Measurements from ENCODE around the gene NADK2. TPM values are rescaled to one million over a fixed set of nuclear protein-coding genes. Genes with fewer than 3 reads are reported as not detected.

NADK2 gene
- total RNA-seq, 1 experiment from 2014 or later = 21.2 TPM

DNA sequence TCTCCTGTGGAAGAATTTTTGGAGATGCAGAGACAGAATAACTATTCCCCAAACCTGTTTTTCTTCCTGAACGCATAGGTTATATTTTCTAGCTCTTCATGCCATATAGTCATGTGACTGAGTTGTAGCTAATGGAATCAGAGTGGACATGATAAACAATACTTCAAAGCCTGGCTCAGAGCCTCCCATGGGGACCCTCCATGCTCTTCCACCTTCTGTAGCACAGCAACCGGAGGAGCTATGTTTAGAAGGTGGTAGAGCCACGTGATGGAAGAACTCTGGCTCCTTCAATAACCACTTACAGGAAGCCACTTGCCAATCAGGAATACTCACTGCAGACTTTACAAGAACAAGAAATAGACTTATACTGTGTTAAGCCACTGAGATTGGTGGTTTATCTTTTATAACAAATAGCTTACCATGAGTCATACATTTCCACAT lies 39.2 kb downstream of the NADK2 start:
- H3K9me2 ChIP-seq (ENCODE audit: insufficient read depth) = no peaks in the 10 kb centered on the region
- DNase-seq (ENCODE audit: low read depth, low spot score) (no peak), ATAC-seq (no peak)
- no peak overlapping the region for H3K27ac ChIP-seq (ENCODE audit: low read depth, low read length)
- no peaks in the 10 kb centered on the region for H3K4me1 ChIP-seq (ENCODE audit: control insufficient read depth in 1 of 2, insufficient read depth in 2 of 2, low read length in 2 of 2)
- intact Hi-C loops (cut with micrococcal nuclease) = no loop called here
- no peaks in the 10 kb centered on the region for H3K27me3 ChIP-seq (ENCODE audit: insufficient read depth, low read length)
- CTCF ChIA-PET = no interaction called here
- BruUV-seq (replicated peaks) = no TSS peak
- no peak for TF ChIP-seq EZH2 (IDR thresholded peaks at IDR 0.05)
- no peak for TF ChIP-seq SIN3A (IDR thresholded peaks at IDR 0.05; ENCODE audit: low read depth)
- TF ChIP-seq ZFX (IDR thresholded peaks at IDR 0.05) = no peak
- no peak overlapping the region for H3K9ac ChIP-seq (ENCODE audit: low read length)
- no peaks in the 10 kb centered on the region for H3K79me2 ChIP-seq (ENCODE audit: insufficient read depth, low read length)
- no peak overlapping the region for H3K4me3 ChIP-seq (replicated peaks in 1 of 2; ENCODE audit: low read depth in 1 of 2, low read length in 2 of 2)
- H3K4me2 ChIP-seq (ENCODE audit: low read length) = no peak overlapping the region
- RAD21 ChIA-PET (ENCODE audit: low non-redundant PET in 1 of 2, low total read pairs in 2 of 2, uncharacterized antibody in 2 of 2, unreplicated experiment in 2 of 2) = no interaction called here
- POLR2A ChIA-PET = no interaction called here
- no peak overlapping the region for H2AFZ ChIP-seq (ENCODE audit: low read depth, low read length, poor library complexity, severe bottlenecking)
- H3K36me3 ChIP-seq (ENCODE audit: control insufficient read depth in 1 of 2, insufficient read depth in 2 of 2, low read length in 2 of 2) = peaks cover 6 to 7% of the 10 kb centered on the region in 2 experiments; a peak in 2 of 4 replicates
- no peaks in the 10 kb centered on the region for H4K20me1 ChIP-seq (ENCODE audit: insufficient read depth)
- no peaks in the 10 kb centered on the region for H3K9me3 ChIP-seq (ENCODE audit: control insufficient read depth in 1 of 2, insufficient read depth in 1 of 2, low read depth in 1 of 2, low read length in 2 of 2)

DNA sequence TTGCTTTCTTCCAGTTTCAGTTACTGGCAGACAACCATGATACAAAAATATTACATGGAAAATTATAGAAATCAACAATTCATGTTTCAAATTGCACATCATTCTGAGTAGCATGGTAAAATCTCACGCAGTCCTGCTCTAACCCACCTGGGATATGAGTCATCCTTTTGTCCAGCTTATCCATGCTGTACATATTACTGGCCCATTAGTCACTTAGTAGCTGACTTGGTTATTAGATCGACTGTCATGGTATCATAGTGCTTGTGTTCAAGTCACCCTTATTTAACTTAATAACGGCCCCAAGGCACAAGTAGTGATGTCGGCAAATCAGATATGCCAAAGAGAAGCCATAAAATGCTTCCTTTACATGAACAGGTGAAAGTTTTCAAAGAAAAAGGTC lies 41.2 kb downstream of the NADK2 start:
- no peak overlapping the region for H3K4me3 ChIP-seq (replicated peaks in 1 of 2; ENCODE audit: low read depth in 1 of 2, low read length in 2 of 2)
- H3K79me2 ChIP-seq (ENCODE audit: insufficient read depth, low read length) = no peaks in the 10 kb centered on the region
- DNase-seq (ENCODE audit: low read depth, low spot score) (no peak), ATAC-seq (no peak)
- CTCF ChIA-PET = no interaction called here
- TF ChIP-seq POLR2AphosphoS5 (IDR thresholded peaks at IDR 0.05; ENCODE audit: low read depth, low read length) = no peak
- no peak for TF ChIP-seq TCF7L2 (IDR thresholded peaks at IDR 0.05; ENCODE audit: borderline replicate concordance, extremely low read depth, insufficient read depth, insufficient read length)
- no peak for TF ChIP-seq ZNF274 (IDR thresholded peaks at IDR 0.05; ENCODE audit: low read depth, low read length)
- no peak for TF ChIP-seq SIN3A (IDR thresholded peaks at IDR 0.05; ENCODE audit: low read depth)
- TF ChIP-seq, protein P1, sequence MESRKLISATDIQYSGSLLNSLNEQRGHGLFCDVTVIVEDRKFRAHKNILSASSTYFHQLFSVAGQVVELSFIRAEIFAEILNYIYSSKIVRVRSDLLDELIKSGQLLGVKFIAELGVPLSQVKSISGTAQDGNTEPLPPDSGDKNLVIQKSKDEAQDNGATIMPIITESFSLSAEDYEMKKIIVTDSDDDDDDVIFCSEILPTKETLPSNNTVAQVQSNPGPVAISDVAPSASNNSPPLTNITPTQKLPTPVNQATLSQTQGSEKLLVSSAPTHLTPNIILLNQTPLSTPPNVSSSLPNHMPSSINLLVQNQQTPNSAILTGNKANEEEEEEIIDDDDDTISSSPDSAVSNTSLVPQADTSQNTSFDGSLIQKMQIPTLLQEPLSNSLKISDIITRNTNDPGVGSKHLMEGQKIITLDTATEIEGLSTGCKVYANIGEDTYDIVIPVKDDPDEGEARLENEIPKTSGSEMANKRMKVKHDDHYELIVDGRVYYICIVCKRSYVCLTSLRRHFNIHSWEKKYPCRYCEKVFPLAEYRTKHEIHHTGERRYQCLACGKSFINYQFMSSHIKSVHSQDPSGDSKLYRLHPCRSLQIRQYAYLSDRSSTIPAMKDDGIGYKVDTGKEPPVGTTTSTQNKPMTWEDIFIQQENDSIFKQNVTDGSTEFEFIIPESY (IDR thresholded peaks at IDR 0.05; ENCODE audit: extremely low read depth, insufficient replicate concordance, low read length) = no peak
- no peak for TF ChIP-seq JUND (IDR thresholded peaks at IDR 0.05)
- no peak for TF ChIP-seq SRF (IDR thresholded peaks at IDR 0.05; ENCODE audit: low read depth)
- TF ChIP-seq, protein P2, sequence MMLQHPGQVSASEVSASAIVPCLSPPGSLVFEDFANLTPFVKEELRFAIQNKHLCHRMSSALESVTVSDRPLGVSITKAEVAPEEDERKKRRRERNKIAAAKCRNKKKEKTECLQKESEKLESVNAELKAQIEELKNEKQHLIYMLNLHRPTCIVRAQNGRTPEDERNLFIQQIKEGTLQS (IDR thresholded peaks at IDR 0.05) = no peak
- TF ChIP-seq EZH2phosphoT487 (IDR thresholded peaks at IDR 0.05; ENCODE audit: borderline replicate concordance) = no peak
- TF ChIP-seq CBX3 (IDR thresholded peaks at IDR 0.05; ENCODE audit: low read depth) = no peak
- TF ChIP-seq, protein P3, sequence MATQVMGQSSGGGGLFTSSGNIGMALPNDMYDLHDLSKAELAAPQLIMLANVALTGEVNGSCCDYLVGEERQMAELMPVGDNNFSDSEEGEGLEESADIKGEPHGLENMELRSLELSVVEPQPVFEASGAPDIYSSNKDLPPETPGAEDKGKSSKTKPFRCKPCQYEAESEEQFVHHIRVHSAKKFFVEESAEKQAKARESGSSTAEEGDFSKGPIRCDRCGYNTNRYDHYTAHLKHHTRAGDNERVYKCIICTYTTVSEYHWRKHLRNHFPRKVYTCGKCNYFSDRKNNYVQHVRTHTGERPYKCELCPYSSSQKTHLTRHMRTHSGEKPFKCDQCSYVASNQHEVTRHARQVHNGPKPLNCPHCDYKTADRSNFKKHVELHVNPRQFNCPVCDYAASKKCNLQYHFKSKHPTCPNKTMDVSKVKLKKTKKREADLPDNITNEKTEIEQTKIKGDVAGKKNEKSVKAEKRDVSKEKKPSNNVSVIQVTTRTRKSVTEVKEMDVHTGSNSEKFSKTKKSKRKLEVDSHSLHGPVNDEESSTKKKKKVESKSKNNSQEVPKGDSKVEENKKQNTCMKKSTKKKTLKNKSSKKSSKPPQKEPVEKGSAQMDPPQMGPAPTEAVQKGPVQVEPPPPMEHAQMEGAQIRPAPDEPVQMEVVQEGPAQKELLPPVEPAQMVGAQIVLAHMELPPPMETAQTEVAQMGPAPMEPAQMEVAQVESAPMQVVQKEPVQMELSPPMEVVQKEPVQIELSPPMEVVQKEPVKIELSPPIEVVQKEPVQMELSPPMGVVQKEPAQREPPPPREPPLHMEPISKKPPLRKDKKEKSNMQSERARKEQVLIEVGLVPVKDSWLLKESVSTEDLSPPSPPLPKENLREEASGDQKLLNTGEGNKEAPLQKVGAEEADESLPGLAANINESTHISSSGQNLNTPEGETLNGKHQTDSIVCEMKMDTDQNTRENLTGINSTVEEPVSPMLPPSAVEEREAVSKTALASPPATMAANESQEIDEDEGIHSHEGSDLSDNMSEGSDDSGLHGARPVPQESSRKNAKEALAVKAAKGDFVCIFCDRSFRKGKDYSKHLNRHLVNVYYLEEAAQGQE (IDR thresholded peaks at IDR 0.05; ENCODE audit: low read depth) = no peak
- no peak for TF ChIP-seq EGR1 (IDR thresholded peaks at IDR 0.05; ENCODE audit: low read depth)
- no peak for TF ChIP-seq YY1 (IDR thresholded peaks at IDR 0.05; ENCODE audit: extremely low read depth, insufficient replicate concordance, low read depth, low read length)
- no peak for TF ChIP-seq FOSL1 (IDR thresholded peaks at IDR 0.05; ENCODE audit: low read depth)
- no peaks in the 10 kb centered on the region for H3K9me3 ChIP-seq (ENCODE audit: control insufficient read depth in 1 of 2, insufficient read depth in 1 of 2, low read depth in 1 of 2, low read length in 2 of 2)
- intact Hi-C loops (cut with micrococcal nuclease) = no loop called here
- POLR2A ChIA-PET = no interaction called here
- H3K36me3 ChIP-seq (ENCODE audit: control insufficient read depth in 1 of 2, insufficient read depth in 2 of 2, low read length in 2 of 2) = peaks cover 4 to 7% of the 10 kb centered on the region in 2 experiments; a peak in 2 of 4 replicates
- no peak overlapping the region for H3K4me2 ChIP-seq (ENCODE audit: low read length)
- H3K9ac ChIP-seq (ENCODE audit: low read length) = no peak overlapping the region
- H3K27me3 ChIP-seq (ENCODE audit: insufficient read depth, low read length) = no peaks in the 10 kb centered on the region
- no TSS peak for BruUV-seq (replicated peaks)
- H3K4me1 ChIP-seq (ENCODE audit: control insufficient read depth in 1 of 2, insufficient read depth in 2 of 2, low read length in 2 of 2) = no peaks in the 10 kb centered on the region
- H3K27ac ChIP-seq (ENCODE audit: low read depth, low read length) = no peak overlapping the region
- H4K20me1 ChIP-seq (ENCODE audit: insufficient read depth) = no peaks in the 10 kb centered on the region
- no peaks in the 10 kb centered on the region for H3K9me2 ChIP-seq (ENCODE audit: insufficient read depth)
- RAD21 ChIA-PET (ENCODE audit: low non-redundant PET in 1 of 2, low total read pairs in 2 of 2, uncharacterized antibody in 2 of 2, unreplicated experiment in 2 of 2) = no interaction called here
- no peak overlapping the region for H2AFZ ChIP-seq (ENCODE audit: low read depth, low read length, poor library complexity, severe bottlenecking)

Data from HCT116 (cell line).